Spleen (tissue), 7 donors: Measurements from ENCODE around the gene STARD13.

Source experiments
- POLR2A ChIP-seq, 3 donors: fragments of 450-650 bp; IDR thresholded peaks; one replicate each; pipeline ENCODE4 v1.5.1; 2017; ENCODE audit warnings: antibody characterized with exemption in 3 of 3, mild to moderate bottlenecking in 1 of 3
- POLR2AphosphoS5 ChIP-seq, 3 donors: sonication (generic); formaldehyde crosslinking; IDR thresholded peaks; one replicate each; pipeline ENCODE4 v1.5.1; 2017; ENCODE audit warnings: antibody characterized with exemption in 3 of 3
- TF ChIP-seq, protein P1 (sequence below), 11 experiments: fragments of 200-600 bp in 7 of 11; fragments of 450-650 bp in 4 of 11; sonication (generic) in 4 of 11; IDR thresholded peaks in 8 of 11; conservative IDR thresholded peaks in 3 of 11; 1 replicate in 7 of 11; 2 replicates in 4 of 11; pipeline versions ENCODE4 v1.4.0 to v1.8.0; 2016 to 2021; ENCODE audit warnings: antibody characterized with exemption in 11 of 11, inconsistent platforms in 4 of 11, mild to moderate bottlenecking in 1 of 11
- donor health status: DM: no; HTN: no; CAD: no; lungs with moderate emphysema.
- donor health status: DM: no; HTN: no; CAD: no.
- donor health status: DM: no; HTN: no; CAD: no.

- TF ChIP-seq, protein P1, sequence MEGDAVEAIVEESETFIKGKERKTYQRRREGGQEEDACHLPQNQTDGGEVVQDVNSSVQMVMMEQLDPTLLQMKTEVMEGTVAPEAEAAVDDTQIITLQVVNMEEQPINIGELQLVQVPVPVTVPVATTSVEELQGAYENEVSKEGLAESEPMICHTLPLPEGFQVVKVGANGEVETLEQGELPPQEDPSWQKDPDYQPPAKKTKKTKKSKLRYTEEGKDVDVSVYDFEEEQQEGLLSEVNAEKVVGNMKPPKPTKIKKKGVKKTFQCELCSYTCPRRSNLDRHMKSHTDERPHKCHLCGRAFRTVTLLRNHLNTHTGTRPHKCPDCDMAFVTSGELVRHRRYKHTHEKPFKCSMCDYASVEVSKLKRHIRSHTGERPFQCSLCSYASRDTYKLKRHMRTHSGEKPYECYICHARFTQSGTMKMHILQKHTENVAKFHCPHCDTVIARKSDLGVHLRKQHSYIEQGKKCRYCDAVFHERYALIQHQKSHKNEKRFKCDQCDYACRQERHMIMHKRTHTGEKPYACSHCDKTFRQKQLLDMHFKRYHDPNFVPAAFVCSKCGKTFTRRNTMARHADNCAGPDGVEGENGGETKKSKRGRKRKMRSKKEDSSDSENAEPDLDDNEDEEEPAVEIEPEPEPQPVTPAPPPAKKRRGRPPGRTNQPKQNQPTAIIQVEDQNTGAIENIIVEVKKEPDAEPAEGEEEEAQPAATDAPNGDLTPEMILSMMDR (IDR thresholded peaks at IDR 0.05 in 8 of 11, conservative IDR thresholded peaks at IDR 0.05 in 3 of 11) = no peak
- TF ChIP-seq POLR2A (IDR thresholded peaks at IDR 0.05) = no peak
- no peak for TF ChIP-seq POLR2AphosphoS5 (IDR thresholded peaks at IDR 0.05)
Observed at GRCh38 chr13:33256148-33256840, 29.3 kb downstream of the STARD13 start.
